Stimulated activated CD4-positive, alpha-beta T cell treated with anti-CD3 and anti-CD28 coated beads, TNF-alpha, amount 100 ng/mL, for 1 hour (primary cell): ENCODE results near the gene TUBB.
A peak's percentile ranks its signal among the peaks of the same experiment; 100 is the strongest.
"Not testable (repeated sequence)": the region's sequence is repeated elsewhere in the genome, so short reads cannot be mapped to it uniquely, and the experiment has no call there.

Source experiments
- DNase-seq, 3 donors: peaks; one replicate each; pipeline ENCODE4 v3.0.0-alpha.2; 2020; ENCODE audit warnings: low read depth in 3 of 3, low spot score in 1 of 3

Gene TUBB

DNA sequence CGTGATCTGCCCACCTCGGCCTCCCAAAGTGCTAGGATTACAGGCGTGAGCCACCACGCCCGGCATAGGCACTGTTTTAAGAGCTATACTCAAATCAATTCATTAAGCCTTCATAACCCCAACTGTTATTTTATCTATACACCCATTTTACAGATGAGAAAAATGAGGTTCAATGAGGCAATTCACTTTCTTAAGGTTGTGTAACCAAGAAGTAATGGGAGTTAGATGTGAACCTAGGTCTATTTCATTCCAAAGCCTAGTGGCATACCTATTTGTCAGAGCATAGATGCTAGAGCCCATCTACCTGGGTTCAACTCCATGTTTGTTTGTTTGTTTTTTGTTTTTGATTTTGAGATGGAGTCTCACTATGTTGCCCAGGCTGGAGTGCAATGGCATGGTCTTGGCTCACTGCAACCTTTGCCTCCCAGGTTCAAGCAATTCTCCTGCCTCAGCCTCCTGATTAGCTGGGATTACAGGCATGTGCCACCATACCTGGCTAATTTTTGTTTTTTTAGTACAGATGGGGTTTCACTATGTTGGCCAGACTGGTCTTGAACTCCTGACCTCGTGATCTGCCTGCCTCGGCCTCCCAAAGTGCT is 36.4 kb downstream of the TUBB start:
- not testable (repeated sequence) for DNase-seq

DNA sequence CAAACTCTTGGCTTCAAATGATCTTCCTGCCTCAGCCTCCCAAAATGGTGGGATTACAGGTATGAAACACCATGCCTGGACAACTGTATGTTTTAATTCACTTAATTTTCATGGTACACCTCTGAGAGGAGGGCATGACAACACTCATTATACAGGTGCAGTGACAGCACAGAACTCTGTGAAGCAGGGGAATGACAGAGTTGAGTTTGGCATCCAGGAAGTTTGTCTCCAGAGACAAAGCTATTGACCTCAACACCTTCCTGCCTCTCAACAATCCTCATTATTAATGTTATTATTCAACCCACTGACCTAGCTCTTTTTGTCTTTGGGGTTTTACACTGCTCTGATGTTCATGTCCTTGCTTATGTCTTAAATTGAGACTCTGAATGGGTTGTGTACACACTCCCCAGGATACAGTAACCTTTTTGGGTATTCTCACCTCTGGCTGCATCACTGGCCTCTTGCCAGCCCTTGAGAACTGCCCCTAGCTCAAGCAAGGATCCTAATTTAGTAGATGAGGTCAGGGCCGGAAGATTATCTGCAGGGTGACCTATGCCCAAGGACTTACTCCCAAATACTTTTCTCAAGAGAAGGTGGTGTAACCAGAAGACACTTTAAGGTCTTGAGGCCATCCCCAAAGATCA is 37.2 kb downstream of the TUBB start:
- no peak for DNase-seq

DNA sequence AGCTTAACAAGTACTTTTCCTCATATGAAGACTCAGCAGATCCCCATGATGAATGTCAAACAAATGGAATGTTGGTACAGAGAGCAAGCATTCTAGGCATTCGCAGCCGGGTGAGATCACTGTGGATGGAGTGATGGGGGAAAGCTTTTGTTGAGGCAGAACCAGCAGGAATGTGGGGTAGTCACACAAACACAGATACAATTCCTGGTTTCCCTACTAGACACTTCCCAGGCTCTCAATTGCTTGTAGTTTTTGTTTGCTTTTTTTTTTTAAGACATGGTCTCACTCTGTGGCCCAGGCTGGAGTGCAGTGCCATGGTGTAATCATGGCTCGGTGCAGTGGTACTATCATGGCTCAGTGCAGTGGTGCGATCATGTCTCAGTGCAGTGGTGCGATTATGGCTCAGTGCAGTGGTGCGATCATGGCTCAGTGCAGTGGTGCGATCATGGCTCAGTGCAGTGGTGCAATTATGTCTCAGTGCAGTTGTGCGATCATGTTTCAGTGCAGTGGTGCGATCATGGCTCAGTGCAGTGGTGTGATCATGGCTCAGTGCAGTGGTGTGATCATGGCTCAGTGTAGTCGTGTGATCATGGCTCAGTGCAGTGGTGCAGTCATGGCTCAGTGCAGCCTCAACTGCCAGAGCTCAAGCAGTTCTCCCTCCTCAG is 39.6 kb downstream of the TUBB start:
- DNase-seq: no peak

DNA sequence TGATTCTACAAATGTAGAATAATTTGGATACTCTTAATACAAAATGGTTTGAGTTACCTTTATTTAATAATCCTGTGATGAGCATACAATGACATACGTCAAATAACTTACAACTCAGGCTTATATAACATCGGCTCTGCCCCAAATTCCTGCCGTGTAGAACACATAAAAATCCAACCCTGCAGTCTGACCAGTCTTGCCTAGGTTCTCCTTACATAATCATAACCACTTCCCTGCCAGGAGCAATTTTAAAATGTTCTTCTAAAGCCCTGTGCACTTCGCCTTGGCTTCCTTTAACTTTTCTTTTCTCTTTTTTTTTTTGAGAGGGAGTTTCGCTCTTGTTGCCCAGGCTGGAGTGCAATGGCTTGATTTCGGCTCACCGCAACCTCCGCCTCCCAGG is 40.4 kb downstream of the TUBB start:
- no peak for DNase-seq

DNA sequence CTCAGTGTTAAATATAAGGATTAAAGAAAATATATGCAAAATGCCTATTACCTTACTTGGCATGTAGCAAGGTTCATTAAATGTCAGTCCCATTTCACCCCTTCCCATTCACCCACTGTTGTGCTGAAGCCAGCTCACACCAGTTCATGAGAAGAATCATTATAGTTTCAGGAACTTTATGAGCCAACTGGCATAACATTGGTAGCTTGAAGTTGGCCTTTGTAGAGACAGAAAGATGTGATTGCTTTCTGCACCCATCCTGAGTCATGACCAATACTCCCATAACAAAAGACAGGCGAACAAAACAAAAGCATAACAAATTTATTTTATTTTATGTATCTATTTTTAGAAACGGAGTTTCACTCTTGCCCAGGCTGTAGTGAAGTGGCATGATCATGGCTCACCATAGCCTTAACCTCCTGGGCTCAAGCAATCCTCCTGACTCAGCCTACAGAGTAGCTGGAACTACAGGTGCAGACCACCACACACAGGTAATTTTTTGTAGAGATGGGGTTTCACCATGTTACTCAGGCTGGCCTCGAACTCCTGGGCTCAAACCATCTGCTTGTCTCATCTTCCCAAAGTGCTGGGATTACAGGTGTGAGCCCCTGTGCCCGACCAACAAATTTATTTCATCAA is 41.8 kb downstream of the TUBB start:
- no peak for DNase-seq

DNA sequence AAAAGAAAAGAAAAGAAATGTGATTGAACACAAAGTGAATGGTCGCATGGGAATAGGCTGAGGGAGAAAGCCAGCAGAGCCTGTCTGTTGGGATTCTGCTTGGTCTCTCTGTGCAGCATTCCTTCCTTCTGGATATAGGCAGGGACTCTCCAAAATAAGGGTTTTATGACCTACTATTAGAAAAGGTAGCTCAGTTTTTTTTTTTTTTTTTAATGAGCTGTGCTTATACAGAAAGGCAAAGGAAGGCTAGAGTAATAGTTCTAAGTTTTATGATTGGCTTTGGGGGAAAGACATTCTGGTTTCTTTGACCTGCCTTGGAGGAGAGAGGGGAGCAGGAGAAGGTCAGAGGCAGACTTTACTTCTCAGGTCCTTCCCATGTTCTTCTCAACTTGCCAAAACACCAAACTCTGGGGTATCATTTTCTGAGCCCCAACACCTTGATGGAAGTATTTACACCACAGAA is 43.0 kb downstream of the TUBB start:
- no peak for DNase-seq

DNA sequence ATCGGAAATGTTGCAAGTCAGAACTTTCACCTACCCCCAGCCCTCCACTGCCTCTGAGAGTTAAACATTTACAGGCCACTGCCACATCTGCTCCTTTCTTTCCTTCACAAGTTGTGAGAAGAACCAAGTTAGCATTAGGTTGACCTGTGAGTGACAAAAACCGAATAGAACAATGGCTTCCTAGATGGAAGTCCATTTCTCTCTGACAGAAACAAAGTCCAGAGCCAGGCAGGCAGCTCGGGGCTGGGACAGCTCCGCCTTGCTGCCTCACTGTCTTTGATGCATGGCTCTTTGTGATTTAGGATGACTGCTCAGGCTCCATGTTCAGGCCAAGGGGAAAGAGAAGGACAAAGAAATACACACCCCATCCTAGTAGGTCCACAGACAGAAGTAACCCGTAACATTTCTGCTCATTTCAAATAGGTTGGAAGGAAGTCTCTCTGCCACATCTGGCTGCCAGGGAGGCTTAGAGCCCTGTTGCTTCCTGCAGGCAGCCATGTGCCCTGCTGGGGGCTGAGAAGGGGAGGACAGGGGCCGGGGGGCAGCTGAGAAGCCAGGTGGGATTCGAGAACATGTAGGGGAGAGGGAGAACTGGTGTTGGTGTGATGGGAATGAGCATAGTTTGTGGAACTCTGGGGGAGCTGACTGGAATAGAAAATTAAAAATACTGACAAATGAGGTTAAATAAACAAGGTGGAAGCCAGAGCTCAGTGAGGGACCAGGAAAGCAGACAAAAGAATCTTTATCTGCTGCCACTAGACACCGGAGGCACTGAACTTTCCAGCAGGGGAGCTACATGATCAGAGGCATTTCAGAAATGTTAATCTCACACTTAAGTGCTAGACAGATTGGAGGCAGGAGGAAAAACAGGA is 43.7 kb downstream of the TUBB start:
- DNase-seq: no peak

DNA sequence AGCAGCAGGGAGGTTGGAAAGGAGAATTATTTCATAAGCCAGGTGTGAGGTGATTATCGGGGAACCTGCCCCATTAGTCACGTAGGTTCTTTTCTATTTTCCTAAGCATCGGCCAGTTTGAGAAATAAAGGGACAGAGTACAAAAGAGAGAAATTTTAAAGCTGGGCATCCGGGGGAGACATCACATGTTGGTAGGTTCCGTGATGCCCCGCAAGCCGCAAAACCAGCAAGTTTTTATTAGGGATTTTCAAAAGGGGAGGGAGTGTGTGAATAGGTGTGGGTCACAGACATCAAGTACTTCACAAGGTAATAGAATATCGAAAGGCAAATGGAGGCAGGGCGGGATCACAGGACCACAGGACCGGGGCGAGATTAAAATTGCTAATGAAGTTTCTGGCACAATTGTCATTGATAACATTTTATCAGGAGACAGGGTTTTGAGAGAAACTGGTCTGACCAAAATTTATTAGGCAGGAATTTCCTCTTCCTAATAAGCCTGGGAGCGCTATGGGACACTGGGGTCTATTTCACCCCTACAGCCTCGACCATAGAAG is 44.4 kb downstream of the TUBB start:
- not testable (repeated sequence) for DNase-seq

DNA sequence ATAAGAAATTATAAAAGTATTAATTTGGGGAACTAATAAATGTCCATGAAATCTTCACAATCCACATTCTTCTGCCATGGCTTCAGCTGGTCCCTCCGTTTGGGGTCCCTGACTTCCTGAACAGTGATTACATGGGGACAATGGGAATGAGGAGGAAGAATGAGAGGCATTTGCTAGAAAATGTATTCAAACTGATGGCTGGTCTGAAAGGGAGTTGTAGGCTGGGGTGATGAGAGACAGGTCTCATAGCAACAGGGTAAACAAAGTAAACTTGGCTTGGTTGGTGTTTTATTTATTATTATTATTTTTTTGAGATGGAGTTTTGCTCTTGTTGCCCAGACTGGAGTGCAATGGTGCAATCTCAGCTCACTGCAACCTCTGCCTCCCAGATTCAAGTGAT is 45.3 kb downstream of the TUBB start:
- DNase-seq: not testable (repeated sequence)

DNA sequence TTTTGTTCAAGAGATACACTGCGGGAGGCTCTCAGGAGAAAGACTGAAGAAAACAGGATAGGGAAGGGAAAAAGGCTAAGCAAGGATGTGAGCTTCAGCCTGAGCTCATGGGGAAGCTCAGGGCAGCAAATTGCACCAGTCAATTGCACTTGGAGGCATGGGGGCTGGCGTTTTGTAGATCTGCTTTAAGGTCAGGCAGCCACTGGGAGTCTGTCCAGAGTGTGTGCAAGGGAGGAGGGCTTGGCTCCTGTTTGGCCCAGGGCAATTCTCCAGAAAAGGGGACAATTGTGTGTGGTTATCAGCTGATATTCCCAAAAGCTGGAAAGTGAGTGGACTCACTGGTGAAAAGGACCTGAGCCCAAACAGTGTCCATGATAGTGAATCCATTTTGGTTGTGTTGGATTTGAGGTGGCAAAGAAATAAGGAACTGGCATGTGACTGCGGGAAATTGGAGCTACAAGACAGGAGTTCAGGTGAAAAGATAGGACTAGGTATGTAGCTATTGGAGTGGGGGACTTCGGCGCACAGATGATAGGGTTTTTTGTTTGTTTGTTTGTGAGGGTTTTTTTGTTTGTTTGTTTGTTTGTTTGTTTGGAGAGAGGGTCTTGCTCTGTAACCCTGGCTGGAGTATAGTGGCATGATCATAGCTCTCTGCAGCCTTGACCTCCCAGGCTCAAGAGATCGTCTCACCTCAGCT is 46.5 kb downstream of the TUBB start:
- DNase-seq: no peak

DNA sequence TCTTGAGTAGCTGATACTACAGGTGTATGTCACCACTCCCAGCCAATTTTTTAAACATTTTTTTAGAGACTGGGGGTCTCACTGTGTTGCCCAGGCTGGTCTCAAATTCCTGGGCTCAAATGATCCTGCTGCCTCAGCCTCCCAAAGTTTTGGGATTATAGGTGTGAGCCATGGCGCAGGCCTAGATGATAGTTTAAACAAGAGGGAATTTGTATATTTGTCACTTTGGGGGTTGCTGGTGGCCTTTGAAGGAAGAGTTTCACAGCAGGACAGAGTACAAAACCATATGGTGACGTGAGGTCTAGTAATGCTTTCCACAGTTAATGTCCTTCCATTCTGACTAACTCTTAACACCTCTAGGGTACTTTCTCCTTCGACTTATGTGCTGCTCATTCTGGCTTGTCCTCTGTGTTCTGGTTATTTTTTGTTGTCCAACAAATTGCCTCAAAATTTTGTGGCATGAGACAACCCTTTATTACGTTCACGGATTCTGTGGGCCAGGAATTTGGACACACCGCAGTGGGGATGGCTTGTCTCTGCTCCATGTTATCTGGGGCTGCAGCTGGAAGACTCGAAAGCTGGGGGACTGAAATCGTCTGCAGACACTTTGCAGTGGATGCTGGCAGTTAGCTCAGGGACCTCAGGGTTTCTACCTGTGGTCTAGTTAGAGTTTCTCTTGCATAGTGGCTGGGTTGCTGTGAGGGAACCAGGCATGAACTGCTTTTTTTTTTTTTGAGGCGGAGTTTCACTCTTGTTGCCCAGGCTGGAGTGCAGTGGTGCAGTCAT is 47.2 kb downstream of the TUBB start:
- DNase-seq: no peak

DNA sequence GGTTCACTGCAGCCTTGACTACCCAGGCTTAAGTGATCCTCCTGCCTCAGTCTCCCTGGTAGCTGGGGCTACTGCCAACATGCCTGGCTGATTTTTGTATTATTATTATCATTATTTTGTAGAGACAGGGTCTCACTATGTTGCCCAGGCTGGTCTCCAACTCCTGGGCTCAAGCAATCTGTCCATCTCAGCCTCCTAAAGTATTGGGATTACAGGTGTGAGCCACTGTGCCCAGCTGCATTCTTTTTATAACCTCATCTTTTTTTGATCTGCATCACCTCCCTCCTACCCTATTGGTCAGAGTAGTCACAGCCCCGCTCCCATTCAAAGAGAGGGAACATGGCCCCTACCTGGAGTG is 47.8 kb downstream of the TUBB start:
- DNase-seq: no peak

DNA sequence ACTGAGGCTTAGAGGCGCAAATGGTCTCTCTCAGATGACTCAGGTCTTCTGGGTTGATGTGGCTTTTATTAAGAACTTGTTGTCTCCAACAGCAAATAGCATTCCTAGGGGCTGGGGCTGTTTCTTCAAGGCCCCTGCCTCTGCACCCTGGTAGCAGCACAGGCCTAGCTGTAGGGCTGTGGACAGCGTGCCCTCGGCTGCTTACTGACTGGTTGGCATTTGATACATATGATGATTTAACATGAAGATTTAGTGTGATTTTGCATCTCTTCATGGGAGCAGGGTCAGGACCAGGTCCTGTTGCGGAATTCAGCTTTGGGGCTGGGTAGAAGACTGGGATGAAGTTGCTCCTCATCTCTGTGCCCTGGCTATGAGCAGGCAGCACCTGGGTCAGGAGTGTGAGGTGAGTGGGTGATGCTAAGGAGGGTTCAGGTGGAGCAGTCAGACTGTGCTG is 48.5 kb downstream of the TUBB start:
- peak in 1 of 3 donors; percentile 16 for DNase-seq

DNA sequence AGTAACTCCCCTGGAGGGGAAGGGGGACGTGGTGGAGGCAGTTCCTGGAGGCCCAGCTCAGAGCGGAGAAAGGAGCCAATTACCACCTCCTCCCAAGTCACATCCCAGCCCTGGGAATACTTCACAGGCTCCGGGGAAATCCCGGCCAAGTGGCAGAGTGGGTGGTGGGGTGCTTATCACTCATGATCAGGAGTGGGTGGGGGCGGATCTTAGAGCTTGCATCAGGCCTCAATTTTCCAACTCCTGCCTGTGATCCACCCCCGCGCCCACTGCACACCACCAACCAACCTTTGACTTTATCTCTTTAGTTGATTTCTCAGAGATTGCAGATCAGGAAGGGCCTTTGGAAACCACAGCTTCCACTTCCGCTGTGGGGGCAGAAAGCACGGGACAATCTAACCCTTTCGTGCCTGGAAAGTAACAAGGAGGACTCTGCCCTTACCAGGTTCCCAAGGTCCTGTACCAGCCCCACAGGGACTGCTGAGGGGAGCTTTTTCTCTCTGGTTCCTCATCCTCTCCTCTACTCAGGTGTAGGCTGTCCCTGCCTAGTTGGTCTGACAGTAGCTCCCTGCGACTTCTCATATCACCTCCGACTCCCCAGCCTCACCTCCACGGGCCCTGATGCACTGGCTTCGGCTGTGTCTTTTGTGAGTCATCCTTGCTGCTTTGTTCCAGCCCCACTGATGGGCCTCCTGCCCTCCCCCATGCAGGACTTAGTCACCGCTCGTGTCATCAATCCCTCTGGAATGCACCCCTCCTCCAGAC is 49.1 kb downstream of the TUBB start:
- DNase-seq: peak; percentile 40 to 68 (median 45)

DNA sequence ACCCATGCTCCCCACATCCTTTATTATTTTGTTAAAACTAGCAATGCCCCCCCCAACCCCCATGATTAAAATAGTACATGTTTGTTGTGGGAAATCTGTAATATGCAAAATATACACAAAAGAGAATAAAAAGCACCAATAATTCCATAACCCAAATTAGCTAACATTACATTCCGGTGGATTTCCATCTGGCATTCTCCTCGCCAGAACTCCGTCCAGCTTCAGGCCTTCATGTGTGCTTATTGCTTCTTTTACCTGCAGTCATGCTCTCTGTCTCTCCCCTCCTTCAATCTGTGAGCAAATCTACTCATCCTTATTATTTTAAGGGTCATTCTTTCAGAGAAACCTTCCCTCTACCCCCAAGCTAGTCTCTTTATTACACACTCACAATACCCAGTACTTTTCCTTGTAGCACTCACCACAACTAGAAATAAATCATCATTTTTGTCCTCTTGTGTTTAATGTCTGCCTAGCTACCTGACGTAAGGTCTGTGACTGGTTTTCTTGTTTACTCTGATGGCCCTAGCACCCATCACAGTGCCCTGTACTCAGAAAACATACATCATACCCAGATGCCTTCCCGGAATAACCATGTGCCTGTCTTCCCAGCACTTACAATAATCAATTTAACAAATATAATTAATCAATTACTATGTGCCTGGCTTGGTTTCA is 49.8 kb downstream of the TUBB start:
- no peak for DNase-seq

DNA sequence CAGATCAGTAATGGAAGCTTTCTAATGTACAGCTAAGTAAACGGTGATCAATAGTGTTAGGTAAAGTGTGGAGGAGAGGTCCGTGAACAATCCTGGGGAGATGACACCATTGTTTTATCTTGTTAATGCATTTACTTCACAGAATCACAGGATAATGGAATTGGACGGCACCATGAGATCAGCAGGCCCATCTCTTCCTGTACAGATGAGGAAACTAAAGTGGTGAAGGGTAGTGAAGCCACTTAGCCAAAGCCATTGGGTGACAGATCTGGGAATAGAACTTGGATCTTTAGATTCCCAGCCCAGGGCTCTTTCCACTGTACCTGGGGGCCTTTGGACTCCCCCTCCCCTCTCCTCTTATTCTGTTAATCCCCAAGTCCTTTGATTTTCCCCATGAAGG is 50.4 kb downstream of the TUBB start:
- DNase-seq: no peak

DNA sequence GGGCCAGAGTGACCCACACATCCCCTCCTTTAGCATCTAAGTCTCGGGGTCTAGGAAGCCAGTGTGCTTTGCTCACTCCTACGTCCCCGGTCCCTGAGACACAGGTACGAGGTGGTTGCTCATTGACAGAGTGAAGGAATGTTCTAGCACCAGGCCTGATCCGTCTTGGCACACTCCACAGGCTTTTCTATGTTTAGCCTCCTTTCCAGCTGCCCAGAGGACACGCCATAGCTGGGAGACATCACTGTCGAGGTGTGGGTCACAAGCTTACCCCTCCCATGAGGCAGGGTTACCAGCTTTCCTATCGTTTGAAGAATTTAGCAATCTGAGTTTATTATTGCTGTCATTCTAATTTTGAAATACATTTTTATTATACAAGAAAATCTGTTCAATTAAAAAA is 54.5 kb downstream of the TUBB start:
- no peak for DNase-seq
